Activated T-helper 9 cell treated with anti-CD3 and anti-CD28 coated beads, Interleukin-2, amount 50 U/mL, for 16 hours (primary cell): ENCODE data around the gene ARL2BP.
"Not testable (repeated sequence)": the region's sequence is repeated elsewhere in the genome, so short reads cannot be mapped to it uniquely, and the experiment has no call there.

Experiments
- DNase-seq: peaks from one replicate; pipeline ENCODE4 v3.0.0-alpha.2; 2020; ENCODE audit warnings: low read depth

Gene ARL2BP

GRCh38 chr16:57263541-57264351, 18.7 kb downstream of the ARL2BP start:
- DNase-seq = no peak

GRCh38 chr16:57264381-57264780, 19.3 kb downstream of the ARL2BP start:
- DNase-seq = no peak

GRCh38 chr16:57264950-57265371, 19.9 kb downstream of the ARL2BP start:
- no peak for DNase-seq

- DNase-seq = no peak
These were observed 20.9 kb downstream of the ARL2BP start for GRCh38 chr16:57265850-57266530.

GRCh38 chr16:57266531-57267260, 21.6 kb downstream of the ARL2BP start:
- no peak for DNase-seq

GRCh38 chr16:57267343-57267742, 22.3 kb downstream of the ARL2BP start:
- DNase-seq = not testable (repeated sequence)

GRCh38 chr16:57268804-57269800, 24.0 kb downstream of the ARL2BP start:
- no peak for DNase-seq

- no peak for DNase-seq
These were observed 25.4 kb downstream of the ARL2BP start for GRCh38 chr16:57270221-57271062.

- DNase-seq = no peak
These were observed 25.9 kb downstream of the ARL2BP start for GRCh38 chr16:57271063-57271345.

GRCh38 chr16:57271867-57272495, 26.9 kb downstream of the ARL2BP start:
- no peak for DNase-seq

GRCh38 chr16:57273359-57273758, 28.3 kb downstream of the ARL2BP start:
- DNase-seq = no peak

- no peak for DNase-seq
These were observed 28.8 kb downstream of the ARL2BP start for GRCh38 chr16:57273826-57274225.

GRCh38 chr16:57275946-57276345, 30.9 kb downstream of the ARL2BP start:
- DNase-seq = not testable (repeated sequence)

GRCh38 chr16:57276596-57276995, 31.5 kb downstream of the ARL2BP start:
- no peak for DNase-seq

- peak; percentile 22 for DNase-seq
These were observed 32.5 kb downstream of the ARL2BP start for GRCh38 chr16:57277586-57277985.

GRCh38 chr16:57278494-57278893, 33.4 kb downstream of the ARL2BP start:
- DNase-seq = no peak

- DNase-seq = no peak
These were observed 35.0 kb downstream of the ARL2BP start for GRCh38 chr16:57279780-57280638.

GRCh38 chr16:57281791-57282190, 36.7 kb downstream of the ARL2BP start:
- DNase-seq = no peak

GRCh38 chr16:57282510-57283213, 37.6 kb downstream of the ARL2BP start:
- no peak for DNase-seq
